GM21423 (cell line): ENCODE results near the gene ASS1.

ENCODE experiments used
- ATAC-seq: cut with Tn5 transposase; IDR thresholded peaks from one replicate; pipeline ENCODE4 v1.9.1; 2021; ENCODE audit warnings: mild to moderate bottlenecking, moderate library complexity; ENCODE audit not compliant: unreplicated experiment

The ASS1 gene

GRCh38 chr9:130526193-130526853, 81.6 kb downstream of the ASS1 start:
- no peak for ATAC-seq

- no peak for ATAC-seq
These were observed 82.3 kb downstream of the ASS1 start for GRCh38 chr9:130526854-130527650.

- ATAC-seq, result no peak
These were observed 83.0 kb downstream of the ASS1 start for GRCh38 chr9:130527651-130528310.

GRCh38 chr9:130528674-130529073, 83.9 kb downstream of the ASS1 start:
- ATAC-seq, result no peak

- ATAC-seq, result no peak
These were observed 86.2 kb downstream of the ASS1 start for GRCh38 chr9:130530938-130531337.

GRCh38 chr9:130531670-130532069, 86.9 kb downstream of the ASS1 start:
- ATAC-seq, result no peak

GRCh38 chr9:130532426-130533080, 87.8 kb downstream of the ASS1 start:
- no peak for ATAC-seq

- no peak for ATAC-seq
These were observed 91.2 kb downstream of the ASS1 start for GRCh38 chr9:130535818-130536521.

GRCh38 chr9:130536701-130537107, 91.9 kb downstream of the ASS1 start:
- ATAC-seq, result no peak

GRCh38 chr9:130537346-130538050, 92.7 kb downstream of the ASS1 start:
- no peak for ATAC-seq

GRCh38 chr9:130539420-130540223, 94.9 kb downstream of the ASS1 start:
- ATAC-seq, result no peak

- ATAC-seq, result no peak
These were observed 96.8 kb downstream of the ASS1 start for GRCh38 chr9:130541533-130541932.

- ATAC-seq, result no peak
These were observed 97.3 kb downstream of the ASS1 start for GRCh38 chr9:130542038-130542437.

GRCh38 chr9:130542457-130543228, 97.9 kb downstream of the ASS1 start:
- no peak for ATAC-seq

GRCh38 chr9:130543368-130543767, 98.6 kb downstream of the ASS1 start:
- no peak for ATAC-seq

- ATAC-seq, result no peak
These were observed 99.1 kb downstream of the ASS1 start for GRCh38 chr9:130543859-130544258.

- no peak for ATAC-seq
These were observed 99.6 kb downstream of the ASS1 start for GRCh38 chr9:130544364-130544763.

GRCh38 chr9:130548103-130548502, 103.3 kb downstream of the ASS1 start:
- no peak for ATAC-seq
